ENCODE results near the gene PLOD1.

- TF ChIP-seq EZH2 (IDR thresholded peaks at IDR 0.05; ENCODE audit: low read length, missing control alignments): no peak
- TF ChIP-seq, protein P1, sequence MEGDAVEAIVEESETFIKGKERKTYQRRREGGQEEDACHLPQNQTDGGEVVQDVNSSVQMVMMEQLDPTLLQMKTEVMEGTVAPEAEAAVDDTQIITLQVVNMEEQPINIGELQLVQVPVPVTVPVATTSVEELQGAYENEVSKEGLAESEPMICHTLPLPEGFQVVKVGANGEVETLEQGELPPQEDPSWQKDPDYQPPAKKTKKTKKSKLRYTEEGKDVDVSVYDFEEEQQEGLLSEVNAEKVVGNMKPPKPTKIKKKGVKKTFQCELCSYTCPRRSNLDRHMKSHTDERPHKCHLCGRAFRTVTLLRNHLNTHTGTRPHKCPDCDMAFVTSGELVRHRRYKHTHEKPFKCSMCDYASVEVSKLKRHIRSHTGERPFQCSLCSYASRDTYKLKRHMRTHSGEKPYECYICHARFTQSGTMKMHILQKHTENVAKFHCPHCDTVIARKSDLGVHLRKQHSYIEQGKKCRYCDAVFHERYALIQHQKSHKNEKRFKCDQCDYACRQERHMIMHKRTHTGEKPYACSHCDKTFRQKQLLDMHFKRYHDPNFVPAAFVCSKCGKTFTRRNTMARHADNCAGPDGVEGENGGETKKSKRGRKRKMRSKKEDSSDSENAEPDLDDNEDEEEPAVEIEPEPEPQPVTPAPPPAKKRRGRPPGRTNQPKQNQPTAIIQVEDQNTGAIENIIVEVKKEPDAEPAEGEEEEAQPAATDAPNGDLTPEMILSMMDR (conservative IDR thresholded peaks at IDR 0.05 in 1 of 2, IDR thresholded peaks at IDR 0.05 in 1 of 2; ENCODE audit: low read depth in 1 of 2, low read length in 2 of 2): no peak
Observed at GRCh38 chr1:11923827-11924113, 10.7 kb upstream of the PLOD1 start.
